Endodermal cell (in vitro differentiated cells): Measurements from ENCODE around the gene ZNF180. TPM values are rescaled to one million over a fixed set of nuclear protein-coding genes. Genes with fewer than 3 reads are reported as not detected.

ENCODE experiments used
- DNase-seq: peaks from one replicate; pipeline ENCODE4 v3.0.0-alpha.2; 2017
- H3K27ac ChIP-seq: 2 replicates; pipeline ENCODE4 v1.5.1; 2013; ENCODE audit warnings: mild to moderate bottlenecking, low read depth, low read length, moderate library complexity
- H3K27me3 ChIP-seq: 2 replicates; pipeline ENCODE4 v1.6.1; 2013; ENCODE audit warnings: mild to moderate bottlenecking, low read length, moderate library complexity; ENCODE audit not compliant: insufficient read depth, control insufficient read depth, poor library complexity, severe bottlenecking
- H3K36me3 ChIP-seq: 2 replicates; pipeline ENCODE4 v1.7.0; 2013; ENCODE audit warnings: mild to moderate bottlenecking, low read length, moderate library complexity; ENCODE audit not compliant: control insufficient read depth, insufficient read depth
- H3K4me1 ChIP-seq: one replicate; pipeline ENCODE4 v1.7.0; 2013; ENCODE audit warnings: low read length; ENCODE audit not compliant: control insufficient read depth, insufficient read depth
- H3K4me3 ChIP-seq: 2 replicates; pipeline ENCODE4 v1.5.1; 2013; ENCODE audit warnings: mild to moderate bottlenecking, low read length, moderate library complexity
- H3K9ac ChIP-seq: 2 replicates; pipeline ENCODE4 v1.6.1; 2013; ENCODE audit warnings: mild to moderate bottlenecking, low read length, moderate library complexity; ENCODE audit not compliant: poor library complexity, severe bottlenecking; ENCODE audit errors: extremely low read depth
- H3K9me3 ChIP-seq: 2 replicates; pipeline ENCODE4 v1.6.1; 2013; ENCODE audit warnings: mild to moderate bottlenecking, low read length, moderate library complexity; ENCODE audit not compliant: control insufficient read depth
- H3K27ac Mint-ChIP-seq: 2 replicates; pipeline ENCODE4 v1.8.0; 2020; ENCODE audit warnings: mixed read lengths
- H3K27me3 Mint-ChIP-seq: 2 replicates; pipeline ENCODE4 v1.8.0; 2021; ENCODE audit warnings: mild to moderate bottlenecking, mixed read lengths; ENCODE audit not compliant: insufficient read depth
- H3K36me3 Mint-ChIP-seq: 2 replicates; pipeline ENCODE4 v1.8.0; 2020; ENCODE audit warnings: low read depth, mixed read lengths
- H3K4me1 Mint-ChIP-seq: 2 replicates; pipeline ENCODE4 v1.8.0; 2020; ENCODE audit warnings: mixed read lengths
- H3K4me3 Mint-ChIP-seq: 2 replicates; pipeline ENCODE4 v1.8.0; 2020; ENCODE audit warnings: mild to moderate bottlenecking, moderate library complexity, mixed read lengths
- H3K9me3 Mint-ChIP-seq: 2 replicates; pipeline ENCODE4 v1.8.0; 2020; ENCODE audit warnings: mild to moderate bottlenecking, mixed read lengths
- whole genome bisulfite sequencing, 2 experiments: methylation state at CpG; one replicate each; pipeline versions ENCODE4 v1.1.5 to v1.1.7; 2013; ENCODE audit warnings: missing lambda C conversion rate in 2 of 2, mixed read lengths in 1 of 2; ENCODE audit not compliant: insufficient coverage in 1 of 2, insufficient read length in 1 of 2; 5-methylcytosine and 5-hydroxymethylcytosine counted together
- total RNA-seq, 2 donors: library from RNA; stranded (reverse); fragmentation: NEBNext Ultra II Directional in 1 of 2; extraction: Animal tissue kit (Norgen Biotek cat#: 25700) in 1 of 2; gene quantifications; 2 replicates in 1 of 2; 3 replicates in 1 of 2; pipeline ENCODE4 v1.2.1, GENCODE V29; 2021
- TF ChIP-seq, protein P1 (sequence below): fragments of 200-600 bp; sonication (generic); conservative IDR thresholded peaks from 2 replicates; pipeline ENCODE4 v1.5.0; 2021; ENCODE audit warnings: antibody characterized with exemption, mild to moderate bottlenecking

ZNF180 gene
- total RNA-seq, 2 donors from 2014 or later = 10.0 to 12.9 TPM

DNA sequence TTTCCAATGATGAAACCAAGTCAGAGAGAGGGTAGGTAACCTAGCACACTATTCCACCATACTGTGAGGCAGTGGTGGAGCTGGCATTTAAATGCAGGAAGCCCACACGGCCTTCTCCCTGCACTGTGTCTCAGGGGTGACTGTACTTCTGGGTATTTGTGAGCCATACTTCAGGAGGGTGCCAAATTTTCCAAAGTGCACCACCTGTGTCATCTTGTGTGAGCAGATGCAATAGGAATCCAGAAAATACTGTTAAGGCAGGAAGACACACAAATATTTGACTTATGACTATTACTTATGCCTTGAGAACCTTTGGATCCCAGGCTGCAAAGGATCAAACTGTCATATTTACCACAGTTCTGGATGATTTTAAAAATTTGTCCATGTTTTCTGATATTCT lies 69.4 kb downstream of the ZNF180 start:
- Histone ChIP-seq H3K27ac (no peak overlapping the region), H3K9me3 (peaks cover 95% of the 10 kb centered on the region), H3K27me3 (no peaks in the 10 kb centered on the region), H3K36me3 (peaks cover 62% of the 10 kb centered on the region), H3K4me3 (no peak overlapping the region), H3K4me1 (no peaks in the 10 kb centered on the region), H3K9ac (no peak overlapping the region)
- no peak for DNase-seq
- Mint-ChIP-seq H3K36me3 (peaks cover 93% of the 10 kb centered on the region), H3K27me3 (no peaks in the 10 kb centered on the region), H3K4me1 (no peaks in the 10 kb centered on the region), H3K4me3 (no peak overlapping the region), H3K27ac (no peak overlapping the region), H3K9me3 (peaks cover 93% of the 10 kb centered on the region)
- 80 to 86% methylated on average over 1 of the region's 1 CpG for WGBS, 2 experiments
- TF ChIP-seq, protein P1, sequence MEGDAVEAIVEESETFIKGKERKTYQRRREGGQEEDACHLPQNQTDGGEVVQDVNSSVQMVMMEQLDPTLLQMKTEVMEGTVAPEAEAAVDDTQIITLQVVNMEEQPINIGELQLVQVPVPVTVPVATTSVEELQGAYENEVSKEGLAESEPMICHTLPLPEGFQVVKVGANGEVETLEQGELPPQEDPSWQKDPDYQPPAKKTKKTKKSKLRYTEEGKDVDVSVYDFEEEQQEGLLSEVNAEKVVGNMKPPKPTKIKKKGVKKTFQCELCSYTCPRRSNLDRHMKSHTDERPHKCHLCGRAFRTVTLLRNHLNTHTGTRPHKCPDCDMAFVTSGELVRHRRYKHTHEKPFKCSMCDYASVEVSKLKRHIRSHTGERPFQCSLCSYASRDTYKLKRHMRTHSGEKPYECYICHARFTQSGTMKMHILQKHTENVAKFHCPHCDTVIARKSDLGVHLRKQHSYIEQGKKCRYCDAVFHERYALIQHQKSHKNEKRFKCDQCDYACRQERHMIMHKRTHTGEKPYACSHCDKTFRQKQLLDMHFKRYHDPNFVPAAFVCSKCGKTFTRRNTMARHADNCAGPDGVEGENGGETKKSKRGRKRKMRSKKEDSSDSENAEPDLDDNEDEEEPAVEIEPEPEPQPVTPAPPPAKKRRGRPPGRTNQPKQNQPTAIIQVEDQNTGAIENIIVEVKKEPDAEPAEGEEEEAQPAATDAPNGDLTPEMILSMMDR = no peak

Other genes with a start within 250 kb of the ZNF180 start
- gene ZNF233, start 240.6 kb downstream of the ZNF180 start, total RNA-seq = 1 to 10 TPM in 1 of 2 donors, under 1 TPM in 1; 0.58 to 3.0 TPM
- 10 to 100 TPM in 1 of 2 donors, 1 to 10 TPM in 1; 7.0 to 12.1 TPM for gene ZNF235, start 195.5 kb downstream of the ZNF180 start, total RNA-seq
- 1 to 10 TPM; 5.0 to 6.1 TPM for gene ZNF112, start 143.8 kb downstream of the ZNF180 start, total RNA-seq
- gene ZNF285, start 98.9 kb downstream of the ZNF180 start, total RNA-seq = 1 to 10 TPM; 3.5 to 9.0 TPM
- gene ZNF229, start 52.0 kb downstream of the ZNF180 start, total RNA-seq = 10 to 100 TPM in 1 of 2 donors, 1 to 10 TPM in 1; 3.1 to 12.1 TPM
- gene CEACAM20, start 29.2 kb upstream of the ZNF180 start, total RNA-seq = not detected
- gene IGSF23, start 113.0 kb upstream of the ZNF180 start, total RNA-seq = not detected
- 10 to 100 TPM; 21.2 to 31.6 TPM for gene PVR, start 143.4 kb upstream of the ZNF180 start, total RNA-seq
- gene CEACAM19, start 171.0 kb upstream of the ZNF180 start, total RNA-seq = 1 to 10 TPM; 2.2 to 2.8 TPM
- not detected for gene CEACAM16, start 198.6 kb upstream of the ZNF180 start, total RNA-seq
- 1 to 10 TPM; 1.8 to 6.2 TPM for gene BCL3, start 248.2 kb upstream of the ZNF180 start, total RNA-seq